GM12864 (cell line): Measurements from ENCODE around the gene GNB1L.

Experiments
- DNase-seq: peaks from one replicate; pipeline ENCODE4 v3.0.0-alpha.2; 2011; ENCODE audit warnings: low read depth
- H3K4me3 ChIP-seq: 2 replicates; pipeline ENCODE4 v1.5.1; 2011; ENCODE audit warnings: mild to moderate bottlenecking, low read depth, low read length, control low read depth
- CTCF ChIP-seq: IDR thresholded peaks from 2 replicates; pipeline ENCODE4 v1.5.1; 2011; ENCODE audit warnings: low read depth, mild to moderate bottlenecking, moderate library complexity, low read length, control low read depth, inconsistent platforms; ENCODE audit errors: missing control alignments

The GNB1L gene

DNA sequence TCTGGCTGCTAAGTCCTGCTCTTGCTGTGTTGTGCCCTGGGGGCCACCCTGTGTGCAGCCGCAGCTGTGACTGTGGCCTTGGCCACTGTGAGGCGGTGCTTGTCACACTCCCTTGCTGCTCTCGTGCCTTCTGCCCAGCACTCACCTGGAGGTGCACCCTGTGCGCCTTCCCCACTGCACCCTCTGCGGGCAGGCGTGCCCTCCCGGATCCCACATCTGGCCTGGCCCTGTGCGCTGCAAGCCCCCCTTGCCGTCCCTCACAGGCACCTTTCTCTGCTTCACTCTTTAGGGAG is 66.9 kb downstream of the GNB1L start:
- DNase-seq = no peak
- TF ChIP-seq CTCF = no peak
- H3K4me3 ChIP-seq = no peak overlapping the region

DNA sequence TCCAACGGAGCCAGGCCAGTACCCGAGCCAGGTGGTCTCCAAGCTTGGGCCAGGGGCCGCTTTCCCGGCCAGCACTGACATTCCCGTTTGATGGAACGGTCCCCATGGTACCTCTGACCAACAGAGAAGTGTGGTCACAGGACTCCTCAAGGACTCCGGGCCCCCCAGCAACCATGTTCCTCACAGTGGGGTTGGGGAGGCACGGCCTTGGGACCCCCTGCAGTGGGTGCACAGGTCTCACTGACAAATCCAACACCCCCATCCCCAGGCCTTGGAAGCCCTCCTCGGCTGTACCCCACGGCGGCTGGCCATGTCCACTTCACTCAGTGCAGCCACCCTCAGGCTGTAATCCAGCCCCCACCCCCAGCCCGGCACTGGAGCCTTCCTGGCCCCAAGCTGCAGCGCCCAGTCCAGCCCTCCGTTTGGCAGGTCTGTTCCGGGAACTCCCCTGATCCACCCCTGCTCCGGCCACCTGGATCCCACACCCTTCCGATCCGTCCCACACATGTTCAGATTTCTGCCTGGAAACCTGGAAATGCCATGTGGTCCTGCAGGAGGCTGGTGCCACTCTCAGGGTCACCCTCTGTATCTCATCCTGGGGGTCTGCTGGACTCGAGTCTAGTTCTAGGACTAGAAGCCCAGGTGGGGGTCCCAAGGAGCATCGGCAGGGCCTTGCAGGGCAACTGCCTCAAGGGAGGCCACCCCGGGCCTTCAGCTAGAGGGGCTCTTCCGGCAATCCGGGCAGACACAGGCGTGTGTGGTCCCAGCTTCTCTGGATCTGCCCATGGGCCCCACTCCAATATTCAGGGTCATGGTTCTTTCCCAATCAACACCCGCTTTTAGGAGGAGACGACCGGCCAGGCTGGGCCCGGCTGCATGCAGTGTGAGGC is 67.5 kb downstream of the GNB1L start:
- H3K4me3 ChIP-seq = no peak overlapping the region
- no peak for TF ChIP-seq CTCF
- no peak for DNase-seq

DNA sequence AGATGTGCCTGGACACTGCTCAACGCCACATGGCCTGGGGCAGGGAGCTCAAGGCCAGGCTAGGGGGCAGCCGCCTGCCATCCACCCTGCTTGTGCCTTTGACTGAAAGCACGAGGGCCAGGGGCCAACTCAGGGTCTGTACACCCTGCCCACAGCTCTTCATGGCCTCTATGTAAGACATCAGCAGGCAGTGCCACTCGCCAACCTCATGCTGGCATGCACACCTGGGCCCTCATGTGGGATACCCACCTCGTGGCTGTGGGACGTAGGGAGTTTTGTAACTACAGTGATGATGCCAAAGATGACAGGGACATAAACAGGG is 68.4 kb downstream of the GNB1L start:
- no peak for DNase-seq
- no peak for TF ChIP-seq CTCF
- H3K4me3 ChIP-seq = no peak overlapping the region

DNA sequence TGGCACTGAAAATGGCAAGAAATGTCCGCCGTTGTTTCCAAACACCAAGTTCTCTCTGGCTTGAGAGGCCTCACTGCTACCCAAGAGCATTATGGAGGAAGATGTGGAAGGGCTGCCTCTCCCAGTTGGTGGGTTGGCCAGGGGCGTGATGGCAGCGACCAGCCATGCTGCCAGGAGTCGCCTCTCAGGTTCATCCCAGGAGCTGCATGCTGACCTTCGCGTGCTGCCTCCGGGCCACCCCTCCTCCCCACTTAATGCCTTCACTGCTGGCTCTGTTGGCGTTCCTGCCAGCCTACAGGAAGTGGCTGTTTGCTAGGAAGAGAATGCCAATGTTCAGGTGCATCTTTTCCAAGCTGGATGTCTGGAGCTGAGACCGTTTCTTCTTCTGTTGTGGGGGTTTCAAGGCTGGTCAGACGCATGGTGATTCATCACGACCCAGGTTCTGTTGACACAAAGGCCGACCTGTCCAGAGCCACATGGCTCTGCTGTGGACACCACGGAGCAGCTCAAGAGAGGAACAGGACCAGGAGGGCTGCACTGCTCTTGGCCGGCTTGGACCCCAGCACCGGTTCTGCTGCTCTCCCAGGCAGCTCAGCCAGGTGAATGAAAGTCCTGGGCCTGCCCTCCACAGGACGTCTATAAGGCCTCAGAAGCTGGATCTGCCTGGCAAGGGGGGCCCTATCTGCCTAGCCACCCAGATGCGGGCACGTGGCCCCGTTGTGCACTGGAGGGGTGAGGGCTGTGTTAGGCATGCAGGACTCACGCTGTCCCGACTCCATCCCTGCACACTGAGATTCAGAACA is 69.0 kb downstream of the GNB1L start:
- no peak for TF ChIP-seq CTCF
- no peak overlapping the region for H3K4me3 ChIP-seq
- no peak for DNase-seq

- DNase-seq = no peak
- TF ChIP-seq CTCF = no peak
- no peak overlapping the region for H3K4me3 ChIP-seq
These were observed 70.1 kb downstream of the GNB1L start for GRCh38 chr22:19784384-19785175.

DNA sequence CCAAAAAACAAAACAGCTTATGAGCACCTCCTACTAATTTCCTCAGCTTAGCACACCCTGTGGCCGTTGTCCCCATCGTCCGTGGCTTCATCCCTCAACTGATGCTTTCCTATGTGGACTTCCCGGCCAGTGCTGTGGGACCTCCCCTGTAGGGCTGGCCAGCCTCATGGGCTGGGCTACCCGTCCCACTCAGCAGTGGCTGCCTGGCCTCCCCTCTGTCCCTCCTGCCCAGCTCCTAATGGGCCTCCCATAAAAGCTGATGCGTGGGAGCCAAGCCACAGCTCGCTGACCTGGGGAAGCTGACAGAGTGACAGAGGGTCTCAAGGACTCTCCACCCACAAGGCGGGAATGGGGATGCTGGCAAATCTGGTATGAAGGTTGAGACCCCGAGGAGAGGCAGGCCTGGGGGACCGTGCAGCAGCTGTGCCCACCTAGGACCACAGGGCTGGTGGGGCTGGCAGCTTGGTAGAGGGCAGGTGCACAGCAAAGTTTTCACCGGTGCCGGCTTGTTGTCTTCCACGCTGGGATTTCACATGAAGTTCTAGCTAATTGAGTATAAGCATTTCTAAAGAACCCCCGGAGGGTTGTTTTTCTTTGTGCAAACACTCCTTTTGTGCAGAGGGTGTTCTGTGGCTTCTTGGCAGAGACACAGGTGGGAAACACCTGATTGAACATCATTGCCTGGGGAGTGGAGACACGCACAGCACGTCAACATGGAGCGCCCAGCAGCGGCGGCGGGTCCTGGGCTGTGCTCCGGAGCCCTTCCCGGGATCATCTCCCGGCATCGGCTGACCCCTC is 70.9 kb downstream of the GNB1L start:
- H3K4me3 ChIP-seq = no peak overlapping the region
- TF ChIP-seq CTCF = no peak
- DNase-seq = no peak
